GM12878 (cell line): Measurements from ENCODE around the gene GRIK2. TPM values are rescaled to one million over a fixed set of nuclear protein-coding genes. Genes with fewer than 3 reads are reported as not detected.

Experiments used
- ATAC-seq: fragments of 200-7000 bp; cut with Tn5 transposase; 3 replicates; pipeline ENCODE4 v1.9.1; 2020; ENCODE audit warnings: mild to moderate bottlenecking, moderate library complexity
- BruUV-seq: library from RNA; stranded (reverse); fragments of 400-500 nt; replicated peaks from 2 replicates; lab custom pipeline; 2021; lab: Mats Ljungman, UMichigan
- CTCF ChIA-PET: fragments of 300-600 bp; sonication (Branson Sonifier 250); formaldehyde crosslinking; extraction: SDS; loops from one replicate; lab custom pipeline; 2021; ENCODE audit warnings: inconsistent platforms; lab: Yijun Ruan, JAX
- POLR2A ChIA-PET: fragments of 350-600 bp; formaldehyde crosslinking; extraction: SDS; loops from one replicate; lab custom pipeline; 2021; ENCODE audit warnings: inconsistent platforms; lab: Charles Lee
- RAD21 ChIA-PET: fragments of 300-600 bp; sonication (Branson Sonifier 250); formaldehyde crosslinking; loops from one replicate; lab custom pipeline; 2023; ENCODE audit warnings: antibody characterized with exemption; ENCODE audit not compliant: unreplicated experiment; lab: Charles Lee
- SMC1A ChIA-PET: fragments of 300-600 bp; sonication (Branson Sonifier 250); formaldehyde crosslinking; loops from one replicate; lab custom pipeline; 2023; ENCODE audit not compliant: unreplicated experiment, uncharacterized antibody; lab: Charles Lee
- DNase-seq: peaks from one replicate; pipeline ENCODE4 v3.0.0-alpha.2; 2011; ENCODE audit warnings: low read depth, low spot score
- FAIRE-seq: peaks from 3 replicates; lab custom pipeline; 2011; peaks lifted over from hg19 to GRCh38; lab: Jason Lieb, UNC
- H2AFZ ChIP-seq: 2 replicates; pipeline ENCODE4 v1.6.0; 2011; ENCODE audit warnings: low read depth, low read length, control low read depth; ENCODE audit not compliant: control insufficient read depth
- H3K27ac ChIP-seq: 2 replicates; pipeline ENCODE4 v1.5.1; 2011; ENCODE audit warnings: control low read depth; ENCODE audit not compliant: control insufficient read depth, insufficient read depth
- H3K27me3 ChIP-seq, 2 experiments: replicated peaks in 1 of 2; 2 replicates each; pipeline versions ENCODE4 v1.6.0 to v1.6.1; 2011; ENCODE audit warnings: low read length in 1 of 2; ENCODE audit not compliant: control insufficient read depth in 2 of 2, insufficient read depth in 2 of 2
- H3K36me3 ChIP-seq, 2 experiments: 2 replicates each; pipeline ENCODE4 v1.5.1; 2011; ENCODE audit warnings: low read length in 1 of 2; ENCODE audit not compliant: control insufficient read depth in 2 of 2, insufficient read depth in 2 of 2
- H3K4me1 ChIP-seq: 2 replicates; pipeline ENCODE4 v1.6.1; 2011; ENCODE audit warnings: mild to moderate bottlenecking, low read length, moderate library complexity, mixed read lengths; ENCODE audit not compliant: control insufficient read depth, insufficient read depth
- H3K4me2 ChIP-seq: 2 replicates; pipeline ENCODE4 v1.6.0; 2011; ENCODE audit warnings: control low read depth; ENCODE audit not compliant: control insufficient read depth, insufficient read depth
- H3K4me3 ChIP-seq: fragments of 200-600 bp; sonication (generic); 2 replicates; pipeline ENCODE4 v1.5.1; 2016
- H3K79me2 ChIP-seq: 2 replicates; pipeline ENCODE4 v1.6.0; 2011; ENCODE audit warnings: low read length; ENCODE audit not compliant: control insufficient read depth, insufficient read depth
- H3K9ac ChIP-seq: 2 replicates; pipeline ENCODE4 v1.8.0; 2011; ENCODE audit warnings: low read length, control low read depth, mixed read lengths; ENCODE audit not compliant: control insufficient read depth, insufficient read depth
- H3K9me3 ChIP-seq: replicated peaks from 3 replicates; pipeline ENCODE4 v1.5.1; 2011; ENCODE audit warnings: mild to moderate bottlenecking, low read length; ENCODE audit not compliant: control insufficient read depth, insufficient read depth
- H4K20me1 ChIP-seq: 2 replicates; pipeline ENCODE4 v1.6.0; 2011; ENCODE audit not compliant: control insufficient read depth, insufficient read depth
- CEBPB ChIP-seq, 2 experiments: fragments of 150-350 bp in 1 of 2; IDR thresholded peaks; 2 replicates each; pipeline ENCODE4 v1.6.1; 2012 to 2014; ENCODE audit warnings: low read depth in 2 of 2, low read length in 2 of 2, borderline replicate concordance in 1 of 2, inconsistent platforms in 1 of 2
- MYC ChIP-seq: IDR thresholded peaks from 2 replicates; pipeline ENCODE4 v1.6.1; 2011; ENCODE audit warnings: mild to moderate bottlenecking, low read length, moderate library complexity, inconsistent platforms; ENCODE audit not compliant: insufficient read depth, insufficient replicate concordance, insufficient read length, severe bottlenecking
- NBN ChIP-seq: fragments of 450-650 bp; IDR thresholded peaks from 2 replicates; pipeline ENCODE4 v1.6.1; 2016
- NR2C1 ChIP-seq: fragments of 450-650 bp; IDR thresholded peaks from 2 replicates; pipeline ENCODE4 v1.6.1; 2017; ENCODE audit warnings: antibody characterized with exemption, mild to moderate bottlenecking, moderate library complexity
- SIN3A ChIP-seq: IDR thresholded peaks from 2 replicates; pipeline ENCODE4 v1.6.1; 2012; ENCODE audit warnings: low read depth, low read length, improper control_type of control experiment
- SRF ChIP-seq, 2 experiments: IDR thresholded peaks; 2 replicates each; pipeline ENCODE4 v1.6.1; 2011; ENCODE audit warnings: low read depth in 2 of 2, low read length in 2 of 2, mild to moderate bottlenecking in 1 of 2, moderate library complexity in 1 of 2
- ZBED1 ChIP-seq: IDR thresholded peaks from 2 replicates; pipeline ENCODE4 v1.6.1; 2016; ENCODE audit warnings: borderline replicate concordance
- WGBS: methylation state at CpG from one replicate; pipeline ENCODE4 v1.1.6; 2016; ENCODE audit warnings: low lambda C conversion rate; ENCODE audit not compliant: insufficient replicate concordance, insufficient coverage; ENCODE audit errors: missing lambda C conversion rate; 5-methylcytosine and 5-hydroxymethylcytosine counted together
- in situ Hi-C: fragments of 300-500 bp; cut with MboI; formaldehyde crosslinking; loops from 9 replicates; pipeline ENCODE4 v1.14.3; 2018; ENCODE audit warnings: mixed read lengths
- intact Hi-C: fragments of 100-400 bp; cut with micrococcal nuclease; formaldehyde crosslinking; loops from one replicate; pipeline ENCODE4 v1.14.2; 2022; ENCODE audit not compliant: unreplicated experiment
- polyA plus RNA-seq, 11 experiments: library from polyadenylated mRNA; depleted of rRNA in 4 of 11; unstranded in 6 of 11; stranded (reverse) in 5 of 11; fragments of >200 nt; fragmentation: Nextera tagmentation in 4 of 11; fragmentation: Illumina TruSeq in 1 of 11; extraction: Ambion mirVana in 4 of 11; extraction: Trizol in 1 of 11; gene quantifications; 1 replicate in 1 of 11; 2 replicates in 10 of 11; pipeline versions ENCODE4 v1.2.1 to v1.2.3, GENCODE V29; 2011 to 2016; ENCODE audit warnings: inconsistent platforms in 2 of 11, missing spikeins in 2 of 11, low read depth in 1 of 11
- total RNA-seq, 4 experiments: library from RNA; depleted of rRNA in 3 of 4; stranded (reverse); fragments of >200 nt in 3 of 4; fragmentation: Illumina TruSeq in 1 of 4; extraction: Trizol in 1 of 4; gene quantifications; 2 replicates each; pipeline versions ENCODE4 v1.2.1 to v1.2.3, GENCODE V29; 2013 to 2021
- TF ChIP-seq, protein P1 (sequence below): fragments of 450-650 bp; IDR thresholded peaks from 2 replicates; pipeline ENCODE4 v1.6.1; 2017; ENCODE audit warnings: mild to moderate bottlenecking, low read depth, inconsistent platforms; ENCODE audit not compliant: poor library complexity, severe bottlenecking
- TF ChIP-seq, protein P2 (sequence below): fragments of 450-650 bp; IDR thresholded peaks from 2 replicates; pipeline ENCODE4 v1.6.1; 2018; ENCODE audit warnings: mild to moderate bottlenecking, low read depth, moderate library complexity; ENCODE audit not compliant: partially characterized antibody
- TF ChIP-seq, protein P3 (sequence below): IDR thresholded peaks from 2 replicates; pipeline ENCODE4 v1.6.1; 2011; ENCODE audit warnings: borderline replicate concordance, low read depth, mild to moderate bottlenecking, moderate library complexity, mixed read lengths, low read length; ENCODE audit not compliant: insufficient read depth; ENCODE audit errors: extremely low read length
- TF ChIP-seq, protein P4 (sequence below): fragments of 150-350 bp; IDR thresholded peaks from 2 replicates; pipeline ENCODE4 v1.6.1; 2016; ENCODE audit warnings: low read depth, low read length

Gene GRIK2
- total and polyA plus RNA-seq, 10 of the 15 experiments (the other 5 are each of a cell fraction or from before 2014, with no cell fraction given), result not detected

DNA sequence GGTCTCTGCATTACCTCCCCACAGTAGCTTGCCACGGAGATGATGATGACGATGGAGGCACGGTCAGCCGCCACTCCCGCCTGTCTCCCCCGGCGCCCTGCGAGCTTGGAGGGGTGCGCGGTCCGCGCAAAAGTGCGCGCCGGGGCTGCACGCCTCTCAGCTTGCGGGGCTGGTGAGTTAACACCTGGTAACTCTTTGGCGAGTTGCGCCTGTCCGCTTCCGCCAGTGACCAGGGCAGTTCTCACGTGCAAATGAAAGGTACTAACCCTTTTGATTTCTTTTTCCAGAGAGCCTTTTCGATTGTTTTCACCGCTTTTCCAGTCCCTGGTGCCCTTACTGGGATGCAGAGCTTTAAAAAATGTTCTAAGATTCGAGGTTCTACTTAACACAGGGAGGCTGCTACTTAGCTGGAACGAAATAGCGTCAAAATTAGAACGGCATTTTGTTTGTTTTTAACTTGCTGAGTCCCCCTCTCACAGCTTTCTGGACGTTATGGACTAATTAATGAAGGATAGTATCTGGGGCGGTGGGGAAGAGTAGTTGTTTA is 6.2 kb downstream of the GRIK2 start:
- RAD21 ChIA-PET, result no interaction called here
- 15% methylated on average over 29 of the region's 30 CpGs for WGBS
- TF ChIP-seq CEBPB (IDR thresholded peaks at IDR 0.05; ENCODE audit: borderline replicate concordance in 1 of 2, low read depth in 2 of 2, low read length in 2 of 2) (no peak), MYC (no peak), SRF (IDR thresholded peaks at IDR 0.05; ENCODE audit: low read depth in 2 of 2, low read length in 2 of 2) (no peak), SIN3A (no peak), ZBED1 (no peak), NBN (no peak), NR2C1 (no peak)
- TF ChIP-seq, protein P1, sequence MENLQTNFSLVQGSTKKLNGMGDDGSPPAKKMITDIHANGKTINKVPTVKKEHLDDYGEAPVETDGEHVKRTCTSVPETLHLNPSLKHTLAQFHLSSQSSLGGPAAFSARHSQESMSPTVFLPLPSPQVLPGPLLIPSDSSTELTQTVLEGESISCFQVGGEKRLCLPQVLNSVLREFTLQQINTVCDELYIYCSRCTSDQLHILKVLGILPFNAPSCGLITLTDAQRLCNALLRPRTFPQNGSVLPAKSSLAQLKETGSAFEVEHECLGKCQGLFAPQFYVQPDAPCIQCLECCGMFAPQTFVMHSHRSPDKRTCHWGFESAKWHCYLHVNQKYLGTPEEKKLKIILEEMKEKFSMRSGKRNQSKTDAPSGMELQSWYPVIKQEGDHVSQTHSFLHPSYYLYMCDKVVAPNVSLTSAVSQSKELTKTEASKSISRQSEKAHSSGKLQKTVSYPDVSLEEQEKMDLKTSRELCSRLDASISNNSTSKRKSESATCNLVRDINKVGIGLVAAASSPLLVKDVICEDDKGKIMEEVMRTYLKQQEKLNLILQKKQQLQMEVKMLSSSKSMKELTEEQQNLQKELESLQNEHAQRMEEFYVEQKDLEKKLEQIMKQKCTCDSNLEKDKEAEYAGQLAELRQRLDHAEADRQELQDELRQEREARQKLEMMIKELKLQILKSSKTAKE, result no peak
- TF ChIP-seq, protein P2, sequence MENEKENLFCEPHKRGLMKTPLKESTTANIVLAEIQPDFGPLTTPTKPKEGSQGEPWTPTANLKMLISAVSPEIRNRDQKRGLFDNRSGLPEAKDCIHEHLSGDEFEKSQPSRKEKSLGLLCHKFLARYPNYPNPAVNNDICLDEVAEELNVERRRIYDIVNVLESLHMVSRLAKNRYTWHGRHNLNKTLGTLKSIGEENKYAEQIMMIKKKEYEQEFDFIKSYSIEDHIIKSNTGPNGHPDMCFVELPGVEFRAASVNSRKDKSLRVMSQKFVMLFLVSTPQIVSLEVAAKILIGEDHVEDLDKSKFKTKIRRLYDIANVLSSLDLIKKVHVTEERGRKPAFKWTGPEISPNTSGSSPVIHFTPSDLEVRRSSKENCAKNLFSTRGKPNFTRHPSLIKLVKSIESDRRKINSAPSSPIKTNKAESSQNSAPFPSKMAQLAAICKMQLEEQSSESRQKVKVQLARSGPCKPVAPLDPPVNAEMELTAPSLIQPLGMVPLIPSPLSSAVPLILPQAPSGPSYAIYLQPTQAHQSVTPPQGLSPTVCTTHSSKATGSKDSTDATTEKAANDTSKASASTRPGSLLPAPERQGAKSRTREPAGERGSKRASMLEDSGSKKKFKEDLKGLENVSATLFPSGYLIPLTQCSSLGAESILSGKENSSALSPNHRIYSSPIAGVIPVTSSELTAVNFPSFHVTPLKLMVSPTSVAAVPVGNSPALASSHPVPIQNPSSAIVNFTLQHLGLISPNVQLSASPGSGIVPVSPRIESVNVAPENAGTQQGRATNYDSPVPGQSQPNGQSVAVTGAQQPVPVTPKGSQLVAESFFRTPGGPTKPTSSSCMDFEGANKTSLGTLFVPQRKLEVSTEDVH, result no peak
- TF ChIP-seq, protein P3, sequence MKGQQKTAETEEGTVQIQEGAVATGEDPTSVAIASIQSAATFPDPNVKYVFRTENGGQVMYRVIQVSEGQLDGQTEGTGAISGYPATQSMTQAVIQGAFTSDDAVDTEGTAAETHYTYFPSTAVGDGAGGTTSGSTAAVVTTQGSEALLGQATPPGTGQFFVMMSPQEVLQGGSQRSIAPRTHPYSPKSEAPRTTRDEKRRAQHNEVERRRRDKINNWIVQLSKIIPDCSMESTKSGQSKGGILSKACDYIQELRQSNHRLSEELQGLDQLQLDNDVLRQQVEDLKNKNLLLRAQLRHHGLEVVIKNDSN, result no peak
- TF ChIP-seq, protein P4, sequence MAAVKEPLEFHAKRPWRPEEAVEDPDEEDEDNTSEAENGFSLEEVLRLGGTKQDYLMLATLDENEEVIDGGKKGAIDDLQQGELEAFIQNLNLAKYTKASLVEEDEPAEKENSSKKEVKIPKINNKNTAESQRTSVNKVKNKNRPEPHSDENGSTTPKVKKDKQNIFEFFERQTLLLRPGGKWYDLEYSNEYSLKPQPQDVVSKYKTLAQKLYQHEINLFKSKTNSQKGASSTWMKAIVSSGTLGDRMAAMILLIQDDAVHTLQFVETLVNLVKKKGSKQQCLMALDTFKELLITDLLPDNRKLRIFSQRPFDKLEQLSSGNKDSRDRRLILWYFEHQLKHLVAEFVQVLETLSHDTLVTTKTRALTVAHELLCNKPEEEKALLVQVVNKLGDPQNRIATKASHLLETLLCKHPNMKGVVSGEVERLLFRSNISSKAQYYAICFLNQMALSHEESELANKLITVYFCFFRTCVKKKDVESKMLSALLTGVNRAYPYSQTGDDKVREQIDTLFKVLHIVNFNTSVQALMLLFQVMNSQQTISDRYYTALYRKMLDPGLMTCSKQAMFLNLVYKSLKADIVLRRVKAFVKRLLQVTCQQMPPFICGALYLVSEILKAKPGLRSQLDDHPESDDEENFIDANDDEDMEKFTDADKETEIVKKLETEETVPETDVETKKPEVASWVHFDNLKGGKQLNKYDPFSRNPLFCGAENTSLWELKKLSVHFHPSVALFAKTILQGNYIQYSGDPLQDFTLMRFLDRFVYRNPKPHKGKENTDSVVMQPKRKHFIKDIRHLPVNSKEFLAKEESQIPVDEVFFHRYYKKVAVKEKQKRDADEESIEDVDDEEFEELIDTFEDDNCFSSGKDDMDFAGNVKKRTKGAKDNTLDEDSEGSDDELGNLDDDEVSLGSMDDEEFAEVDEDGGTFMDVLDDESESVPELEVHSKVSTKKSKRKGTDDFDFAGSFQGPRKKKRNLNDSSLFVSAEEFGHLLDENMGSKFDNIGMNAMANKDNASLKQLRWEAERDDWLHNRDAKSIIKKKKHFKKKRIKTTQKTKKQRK, result no peak

More for the DNA sequence above, 6.2 kb downstream of the GRIK2 start:
- intact Hi-C loops (no loop called here), in situ Hi-C loops (no loop called here)
- POLR2A ChIA-PET, result no interaction called here
- H3K4me3 ChIP-seq, result no peak overlapping the region
- H3K79me2 ChIP-seq, result no peaks in the 10 kb centered on the region
- H3K27me3 ChIP-seq, result peaks cover 12 to 17% of the 10 kb centered on the region in 2 experiments
- DNase-seq (no peak), FAIRE-seq (no peak), ATAC-seq (no peak)
- no TSS peak for BruUV-seq
- SMC1A ChIA-PET, result interaction anchor here (0.7 kb wide), 1 partner anchor 601 kb away, joined by 3 read pairs; no protein-coding TSS in a partner anchor
- no peaks in the 10 kb centered on the region for H3K4me1 ChIP-seq
- H3K36me3 ChIP-seq, result no peaks in the 10 kb centered on the region
- CTCF ChIA-PET, result no interaction called here
- no peaks in the 10 kb centered on the region for H3K9me3 ChIP-seq
- H3K27ac ChIP-seq, result no peak overlapping the region
- no peak overlapping the region for H3K9ac ChIP-seq
- H2AFZ ChIP-seq, result no peak overlapping the region
- H3K4me2 ChIP-seq, result no peak overlapping the region
- no peaks in the 10 kb centered on the region for H4K20me1 ChIP-seq
